ENCODE measurements around the gene CFAP47. TPM values are rescaled to one million over a fixed set of nuclear protein-coding genes. Genes with fewer than 3 reads are reported as not detected.

Gene CFAP47
- total and polyA plus RNA-seq, 2 of the 4 experiments (the other 2 are of a cell fraction) = not detected

GRCh38 chrX:36414056-36414455 lies 494.5 kb downstream of the CFAP47 start:
- POLR2A ChIA-PET (ENCODE audit: unreplicated experiment) = no interaction called here
- CTCF ChIA-PET = interaction anchor here (0.6 kb wide), 1 partner anchor 32 kb away, joined by 3 read pairs; no protein-coding TSS in a partner anchor
- dilution Hi-C loops (cut with HindIII; ENCODE audit: low sequenced_read_pairs, unreplicated experiment) = no loop called here

More at GRCh38 chrX:36414056-36414455, 494.5 kb downstream of the CFAP47 start:
- Histone ChIP-seq H4K20me1 (ENCODE audit: insufficient read depth, low read length) (no peaks in the 10 kb centered on the region), H3K56ac (ENCODE audit: extremely low read depth, insufficient read depth, low read length) (no peak overlapping the region), H2AFZ (replicated peaks; ENCODE audit: low read length, poor library complexity) (no peak overlapping the region), H2AK5ac (ENCODE audit: low read depth, low read length) (no peak overlapping the region), H3K4me2 (ENCODE audit: low read depth, low read length) (no peak overlapping the region), H4K91ac (ENCODE audit: insufficient read depth, low read depth, low read length) (no peak overlapping the region), H4K8ac (ENCODE audit: low read depth in 2 of 2, low read length in 2 of 2) (no peak overlapping the region), H3K27me3 (ENCODE audit: control insufficient read depth, insufficient read depth, low read length) (no peaks in the 10 kb centered on the region), H3K9me1 (ENCODE audit: insufficient read depth, low read length) (no peaks in the 10 kb centered on the region), H3K23ac (ENCODE audit: low read depth, low read length) (no peak overlapping the region), H3K4ac (ENCODE audit: low read depth, low read length) (no peak overlapping the region), H3K9me3 (ENCODE audit: control insufficient read depth, insufficient read depth, low read length) (no peaks in the 10 kb centered on the region), H3K9ac (ENCODE audit: low read depth, low read length) (no peak overlapping the region), H2BK15ac (ENCODE audit: low read depth, low read length) (no peak overlapping the region), H2BK120ac (ENCODE audit: low read depth, low read length) (no peak overlapping the region), H2AK9ac (replicated peaks; ENCODE audit: low read depth, low read length, poor library complexity) (no peak overlapping the region), H3K4me3 (ENCODE audit: insufficient read depth, low read depth, low read length) (no peak overlapping the region), H3K14ac (replicated peaks; ENCODE audit: low read depth, low read length) (no peak overlapping the region), H3K79me1 (ENCODE audit: low read depth in 1 of 2, low read length in 2 of 2) (no peaks in the 10 kb centered on the region), H3K4me1 (ENCODE audit: control insufficient read depth, insufficient read depth, low read length) (no peaks in the 10 kb centered on the region), H2BK20ac (ENCODE audit: low read depth, low read length) (no peak overlapping the region), H3K18ac (ENCODE audit: low read depth, low read length) (no peak overlapping the region), H2BK5ac (ENCODE audit: low read depth, low read length, poor library complexity, severe bottlenecking) (no peak overlapping the region), H3K36me3 (ENCODE audit: control insufficient read depth, insufficient read depth, low read length) (no peaks in the 10 kb centered on the region), H4K5ac (ENCODE audit: low read depth, low read length) (no peak overlapping the region), H3K27ac (ENCODE audit: insufficient read depth, low read length) (no peak overlapping the region)
- no peak for ATAC-seq (ENCODE audit: low read depth)
- DNase-seq = no peak
- BruUV-seq (replicated peaks) = no TSS peak
- no peak for TF ChIP-seq CHD1 (IDR thresholded peaks at IDR 0.05; ENCODE audit: low read depth, low read length)
- no peak for TF ChIP-seq MAFK (IDR thresholded peaks at IDR 0.05; ENCODE audit: low read depth, low read length)
- TF ChIP-seq POLR2A (IDR thresholded peaks at IDR 0.05; ENCODE audit: low read depth, low read length) = no peak
- TF ChIP-seq CTCF (conservative IDR thresholded peaks at IDR 0.05; ENCODE audit: low read depth, low read length) = no peak
- TF ChIP-seq FOS (IDR thresholded peaks at IDR 0.05; ENCODE audit: low read depth, low read length) = no peak
- TF ChIP-seq MAZ (IDR thresholded peaks at IDR 0.05; ENCODE audit: borderline replicate concordance, low read depth, low read length) = no peak
- no peak for TF ChIP-seq RFX5 (IDR thresholded peaks at IDR 0.05; ENCODE audit: low read depth, low read length)
- no peak for TF ChIP-seq CEBPB (IDR thresholded peaks at IDR 0.05; ENCODE audit: low read depth, low read length)
- TF ChIP-seq MXI1 (IDR thresholded peaks at IDR 0.05; ENCODE audit: borderline replicate concordance, low read depth, low read length) = no peak
- no peak for TF ChIP-seq SMC3 (IDR thresholded peaks at IDR 0.05; ENCODE audit: low read depth, low read length)
- TF ChIP-seq ELK1 (IDR thresholded peaks at IDR 0.05; ENCODE audit: borderline replicate concordance, low read depth, low read length) = no peak
- no peak for TF ChIP-seq BHLHE40 (IDR thresholded peaks at IDR 0.05; ENCODE audit: low read depth, low read length)
- intact Hi-C loops (cut with micrococcal nuclease) = no loop called here
- in situ Hi-C loops (cut with MboI; ENCODE audit: low sequenced_read_pairs) = no loop called here
- no CpG with 5 or more reads among the region's 2 CpGs for WGBS, 2 experiments (ENCODE audit: extremely low coverage in 2 of 2, insufficient read length in 1 of 2)

Measured in IMR-90 (cell line).